ENCODE measurements around the gene TEX35. TPM values are rescaled to one million over a fixed set of nuclear protein-coding genes. Genes with fewer than 3 reads are reported as not detected.

The TEX35 gene
- total RNA-seq, 4 donors from 2014 or later = not detected

- no peaks in the 10 kb centered on the region for H3K4me1 ChIP-seq
- intact Hi-C loops (cut with DNase I; ENCODE audit: low total_unique reads) = no loop called here
- TF ChIP-seq POLR2A (IDR thresholded peaks at IDR 0.05) = no peak
- TF ChIP-seq CTCF (IDR thresholded peaks at IDR 0.05) = no peak
- H3K9me3 ChIP-seq = no peaks in the 10 kb centered on the region
- H3K27ac ChIP-seq = no peak overlapping the region
- H3K27me3 ChIP-seq = no peaks in the 10 kb centered on the region
- H3K36me3 ChIP-seq = no peaks in the 10 kb centered on the region
- H3K4me3 ChIP-seq = no peak overlapping the region
- no peak for DNase-seq
Measured at GRCh38 chr1:178516110-178516509, 3.2 kb downstream of the TEX35 start.

GRCh38 chr1:178518894-178519293 is 6.0 kb downstream of the TEX35 start:
- TF ChIP-seq CTCF (IDR thresholded peaks at IDR 0.05) = no peak
- no peak for TF ChIP-seq POLR2A (IDR thresholded peaks at IDR 0.05)
- H3K27ac ChIP-seq = no peak overlapping the region
- no peaks in the 10 kb centered on the region for H3K4me1 ChIP-seq
- DNase-seq = no peak
- H3K27me3 ChIP-seq = no peaks in the 10 kb centered on the region
- intact Hi-C loops (cut with DNase I; ENCODE audit: low total_unique reads) = no loop called here
- H3K36me3 ChIP-seq = no peaks in the 10 kb centered on the region
- no peaks in the 10 kb centered on the region for H3K9me3 ChIP-seq
- H3K4me3 ChIP-seq = no peak overlapping the region

- TF ChIP-seq CTCF (IDR thresholded peaks at IDR 0.05) (no peak), POLR2A (IDR thresholded peaks at IDR 0.05) (no peak)
- H3K9me3 ChIP-seq = no peaks in the 10 kb centered on the region
- no peaks in the 10 kb centered on the region for H3K27me3 ChIP-seq
- no peaks in the 10 kb centered on the region for H3K4me1 ChIP-seq
- H3K4me3 ChIP-seq = no peak overlapping the region
- intact Hi-C loops (cut with DNase I; ENCODE audit: low total_unique reads) = no loop called here
- H3K27ac ChIP-seq = no peak overlapping the region
- no peak for DNase-seq
- H3K36me3 ChIP-seq = no peaks in the 10 kb centered on the region
Measured at GRCh38 chr1:178520803-178521202, 7.9 kb downstream of the TEX35 start.

GRCh38 chr1:178521241-178521640 is 8.3 kb downstream of the TEX35 start:
- no peaks in the 10 kb centered on the region for H3K27me3 ChIP-seq
- intact Hi-C loops (cut with DNase I; ENCODE audit: low total_unique reads) = no loop called here
- no peak for TF ChIP-seq POLR2A (IDR thresholded peaks at IDR 0.05)
- no peak for TF ChIP-seq CTCF (IDR thresholded peaks at IDR 0.05)
- DNase-seq = no peak
- no peak overlapping the region for H3K27ac ChIP-seq
- no peaks in the 10 kb centered on the region for H3K9me3 ChIP-seq
- H3K36me3 ChIP-seq = no peaks in the 10 kb centered on the region
- no peak overlapping the region for H3K4me3 ChIP-seq
- H3K4me1 ChIP-seq = no peaks in the 10 kb centered on the region

- intact Hi-C loops (cut with DNase I; ENCODE audit: low total_unique reads) = no loop called here
- H3K4me3 ChIP-seq = no peak overlapping the region
- H3K4me1 ChIP-seq = no peaks in the 10 kb centered on the region
- no peak for DNase-seq
- H3K27me3 ChIP-seq = no peaks in the 10 kb centered on the region
- TF ChIP-seq CTCF (IDR thresholded peaks at IDR 0.05) (no peak), POLR2A (IDR thresholded peaks at IDR 0.05) (no peak)
- no peak overlapping the region for H3K27ac ChIP-seq
- H3K9me3 ChIP-seq = no peaks in the 10 kb centered on the region
- H3K36me3 ChIP-seq = no peaks in the 10 kb centered on the region
Measured at GRCh38 chr1:178527117-178527516, 14.2 kb downstream of the TEX35 start.

All from uterus (tissue), 4 donors.